ENCODE data around the gene CACNA1H.
"Not testable (repeated sequence)": the region's sequence is repeated elsewhere in the genome, so short reads cannot be mapped to it uniquely, and the experiment has no call there.

Gene CACNA1H

GRCh38 chr16:1223355-1224214 is 70.7 kb downstream of the CACNA1H start:
- FAIRE-seq (no peak), DNase-seq (ENCODE audit: low spot score) (no peak)

DNA sequence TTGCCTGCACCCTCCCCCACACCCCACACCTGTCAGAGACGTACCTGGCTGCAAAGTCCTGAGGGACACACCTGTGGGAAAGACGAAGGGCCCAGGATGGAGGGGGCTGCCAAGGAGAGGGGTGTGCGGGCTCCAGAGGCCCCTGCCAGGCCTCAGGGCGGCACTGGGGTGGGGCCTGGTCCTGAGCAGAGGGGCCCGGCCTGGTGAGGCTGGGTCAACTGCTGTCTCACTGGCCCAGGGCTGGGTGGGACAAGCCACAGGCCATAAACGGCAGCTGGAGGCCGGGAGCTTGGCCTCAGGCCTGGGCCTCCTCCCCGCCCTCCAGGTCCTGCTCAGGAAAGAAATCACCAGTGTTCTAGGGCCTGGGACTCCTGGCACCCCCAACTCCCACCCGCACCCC is 71.7 kb downstream of the CACNA1H start:
- DNase-seq (ENCODE audit: low spot score) (no peak), FAIRE-seq (no peak)

GRCh38 chr16:1225051-1225451 is 72.1 kb downstream of the CACNA1H start, which contains the start of gene TPSG1:
Gene TPSG1, minus strand, starts transcription at chr16:1225268. Its CDS starts 16 bp downstream, at chr16:1225252.
- FAIRE-seq (no peak), DNase-seq (ENCODE audit: low spot score) (no peak)

GRCh38 chr16:1225728-1226311 is 72.9 kb downstream of the CACNA1H start:
- FAIRE-seq, result peak; percentile 97
- not testable (repeated sequence) for DNase-seq (ENCODE audit: low spot score)

- not testable (repeated sequence) for DNase-seq (ENCODE audit: low spot score); FAIRE-seq
These were observed 73.8 kb downstream of the CACNA1H start for GRCh38 chr16:1226692-1227091.

DNA sequence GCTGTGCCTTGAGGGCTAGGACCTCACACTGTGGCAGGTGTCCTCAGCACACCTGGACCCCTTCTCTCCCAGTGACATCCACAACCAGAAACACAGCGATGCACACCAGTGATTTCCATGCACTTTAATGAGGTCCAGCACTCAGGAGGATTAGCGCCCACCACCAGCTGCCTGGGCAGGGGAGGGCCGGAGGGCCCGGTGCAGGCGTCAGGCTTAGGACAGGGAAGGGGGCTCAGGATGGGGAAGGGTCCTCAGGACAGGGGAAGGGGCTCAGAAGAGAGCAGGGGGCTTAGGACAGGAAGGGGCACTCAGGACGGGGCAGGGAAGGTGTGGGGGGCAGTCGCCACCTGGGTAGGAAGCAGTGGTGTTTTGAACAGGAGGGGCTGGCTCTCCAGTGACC is 75.3 kb downstream of the CACNA1H start:
- not testable (repeated sequence) for DNase-seq (ENCODE audit: low spot score)
- FAIRE-seq, result peak; percentile 93

DNA sequence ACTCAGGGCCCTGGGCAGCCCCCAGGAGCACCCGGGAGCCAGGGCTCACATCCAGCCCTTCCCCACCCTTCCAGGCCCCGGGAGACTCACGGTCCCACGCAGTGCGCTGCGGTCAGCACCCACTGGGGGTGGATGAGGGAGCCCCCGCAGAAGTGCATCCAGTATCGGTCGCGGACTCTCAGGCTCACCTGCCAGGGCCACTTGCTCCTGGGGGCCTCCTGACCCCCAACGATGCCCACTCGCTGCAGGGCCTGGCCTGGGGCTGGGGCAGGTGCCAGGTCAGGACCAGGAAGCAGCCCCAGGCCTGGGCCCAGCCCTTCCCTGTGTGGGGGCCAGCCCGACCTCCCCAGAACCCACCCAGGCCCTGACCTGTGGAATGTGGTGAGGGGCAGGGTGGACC is 76.6 kb downstream of the CACNA1H start:
- not testable (repeated sequence) for DNase-seq (ENCODE audit: low spot score); FAIRE-seq

GRCh38 chr16:1230084-1230470 is 77.2 kb downstream of the CACNA1H start, which contains the start of gene TPSB2:
Gene TPSB2, minus strand, starts transcription at chr16:1230184. Its CDS starts 233 bp downstream, at chr16:1229951.
- FAIRE-seq; DNase-seq (ENCODE audit: low spot score): not testable (repeated sequence)

- not testable (repeated sequence) for FAIRE-seq; DNase-seq (ENCODE audit: low spot score)
These were observed 77.7 kb downstream of the CACNA1H start for GRCh38 chr16:1230471-1231212.

DNA sequence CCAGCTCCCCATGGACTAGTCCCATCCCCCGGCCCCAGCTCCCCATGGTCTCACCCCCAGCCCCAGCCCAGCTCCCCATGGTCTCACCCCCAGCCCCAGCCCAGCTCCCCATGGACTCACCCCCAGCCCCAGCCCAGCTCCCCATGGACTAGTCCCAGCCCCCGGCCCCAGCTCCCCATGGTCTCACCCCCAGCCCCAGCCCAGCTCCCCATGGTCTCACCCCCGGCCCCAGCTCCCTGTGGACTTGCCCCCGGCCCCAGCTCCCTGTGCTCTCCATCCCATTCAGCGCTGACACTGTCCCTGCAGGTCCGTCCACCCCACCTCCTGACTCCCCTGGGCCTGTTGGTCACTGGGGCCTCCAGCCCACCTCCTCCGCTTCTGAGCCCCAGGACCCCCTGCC is 78.4 kb downstream of the CACNA1H start:
- FAIRE-seq; DNase-seq (ENCODE audit: low spot score): not testable (repeated sequence)

DNA sequence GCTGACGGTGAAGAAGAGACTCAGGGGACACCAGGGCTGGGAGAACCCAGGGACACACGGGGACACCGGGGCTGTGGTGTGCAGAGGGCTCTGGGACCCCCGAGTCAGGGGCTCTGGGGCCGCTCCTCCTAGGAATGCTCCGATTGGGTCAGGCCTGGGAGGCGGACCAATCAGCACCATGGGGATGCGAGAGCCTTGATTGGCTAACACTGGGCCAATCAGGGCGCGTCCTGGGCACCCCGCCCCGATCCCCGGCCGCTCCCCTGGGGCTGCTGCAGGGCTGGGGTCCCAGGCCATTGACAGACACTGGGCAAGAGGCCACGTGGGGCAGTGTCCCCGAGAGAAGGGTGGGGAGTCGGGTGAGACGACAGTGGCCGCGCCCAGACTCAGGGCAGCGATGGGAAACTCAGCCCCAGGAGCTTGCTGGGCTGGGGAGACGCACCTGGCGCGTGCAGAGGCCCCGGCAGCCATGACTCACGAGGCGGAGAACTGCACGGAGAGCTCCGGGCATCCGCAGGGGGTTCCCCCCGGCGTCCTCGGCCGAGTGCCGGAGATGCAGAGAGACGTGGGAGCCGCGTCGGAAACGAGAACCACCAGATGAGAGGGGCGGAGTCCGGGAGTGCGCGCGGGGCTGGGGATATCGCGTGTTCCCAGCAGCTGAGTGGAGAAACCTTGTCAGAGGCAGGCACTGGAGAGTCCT is 79.3 kb downstream of the CACNA1H start:
- not testable (repeated sequence) for DNase-seq (ENCODE audit: low spot score)
- FAIRE-seq, result peak; percentile 84

- not testable (repeated sequence) for DNase-seq (ENCODE audit: low spot score); FAIRE-seq
These were observed 83.8 kb downstream of the CACNA1H start for GRCh38 chr16:1236659-1237058.

- FAIRE-seq (peak; percentile 96), DNase-seq (ENCODE audit: low spot score) (no peak)
These were observed 85.1 kb downstream of the CACNA1H start for GRCh38 chr16:1237990-1238389.

- not testable (repeated sequence) for FAIRE-seq
These were observed 86.0 kb downstream of the CACNA1H start for GRCh38 chr16:1238909-1239308.

DNA sequence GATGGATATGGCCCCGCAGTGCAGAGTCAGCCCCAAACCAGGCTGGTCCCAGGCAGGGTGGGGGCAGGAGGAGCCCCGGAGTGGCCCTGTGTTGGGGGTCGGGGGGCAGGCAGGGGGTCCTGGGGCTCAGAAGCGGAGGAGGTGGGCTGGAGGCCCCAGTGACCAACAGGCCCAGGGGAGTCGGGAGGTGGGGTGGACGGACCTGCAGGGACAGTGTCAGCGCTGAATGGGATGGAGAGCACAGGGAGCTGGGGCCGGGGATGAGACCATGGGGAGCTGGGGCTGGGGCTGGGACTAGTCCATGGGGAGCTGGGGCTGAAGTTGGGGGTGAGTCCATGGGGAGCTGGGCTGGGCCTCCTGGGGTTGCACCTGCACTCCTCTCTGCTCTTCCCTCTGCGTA is 86.7 kb downstream of the CACNA1H start:
- not testable (repeated sequence) for FAIRE-seq

More at GRCh38 chr16:1238909-1239308, 86.0 kb downstream of the CACNA1H start:
- not testable (repeated sequence) for DNase-seq (ENCODE audit: low spot score)

GRCh38 chr16:1240436-1240835 is 87.5 kb downstream of the CACNA1H start, which contains the start of gene TPSAB1:
Gene TPSAB1, plus strand, starts transcription at chr16:1240705. Its CDS starts 234 bp downstream, at chr16:1240939.
- FAIRE-seq; DNase-seq (ENCODE audit: low spot score): not testable (repeated sequence)

More for the DNA sequence above, 86.7 kb downstream of the CACNA1H start:
- DNase-seq (ENCODE audit: low spot score), result not testable (repeated sequence)

DNA sequence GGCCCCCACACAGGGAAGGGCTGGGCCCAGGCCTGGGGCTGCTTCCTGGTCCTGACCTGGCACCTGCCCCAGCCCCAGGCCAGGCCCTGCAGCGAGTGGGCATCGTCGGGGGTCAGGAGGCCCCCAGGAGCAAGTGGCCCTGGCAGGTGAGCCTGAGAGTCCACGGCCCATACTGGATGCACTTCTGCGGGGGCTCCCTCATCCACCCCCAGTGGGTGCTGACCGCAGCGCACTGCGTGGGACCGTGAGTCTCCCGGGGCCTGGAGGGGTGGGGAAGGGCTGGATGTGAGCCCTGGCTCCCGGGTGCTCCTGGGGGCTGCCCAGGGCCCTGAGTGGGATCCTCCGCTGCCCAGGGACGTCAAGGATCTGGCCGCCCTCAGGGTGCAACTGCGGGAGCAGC is 88.2 kb downstream of the CACNA1H start:
- FAIRE-seq; DNase-seq (ENCODE audit: low spot score): not testable (repeated sequence)

GRCh38 chr16:1243363-1243762 is 90.5 kb downstream of the CACNA1H start:
- FAIRE-seq; DNase-seq (ENCODE audit: low spot score): not testable (repeated sequence)

GRCh38 chr16:1243907-1244850 is 91.3 kb downstream of the CACNA1H start:
- not testable (repeated sequence) for FAIRE-seq; DNase-seq (ENCODE audit: low spot score)

Data from urothelium cell line (cell line).